Measurements from ENCODE around the gene IGSF23. TPM values are rescaled to one million over a fixed set of nuclear protein-coding genes. Genes with fewer than 3 reads are reported as not detected.

The IGSF23 gene
- polyA plus RNA-seq, 4 donors = 5.8 to 54.3 (median 17.3) TPM

DNA sequence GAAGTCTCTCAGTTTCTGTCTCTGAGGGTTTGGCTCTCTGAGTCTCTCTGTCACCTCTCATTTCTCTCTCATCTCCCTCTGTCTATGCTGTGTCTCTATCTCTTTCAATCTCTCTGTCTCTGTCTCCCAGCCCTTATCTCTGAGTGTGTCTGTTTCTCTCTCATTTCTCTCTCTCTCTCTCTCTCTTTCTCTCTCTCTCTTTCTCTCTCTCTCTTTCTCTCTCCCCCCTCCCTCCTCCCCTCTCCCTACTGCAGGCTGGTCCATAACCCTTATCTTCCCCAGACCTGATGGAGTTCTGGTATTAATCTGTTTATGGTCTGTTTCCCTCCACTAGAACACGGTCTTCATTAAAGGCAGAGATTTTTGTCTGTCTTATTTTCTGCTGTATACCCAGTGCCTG lies 29.0 kb downstream of the IGSF23 start:
- peaks cover 0 to 57% (median 4%) of the 10 kb centered on the region in 3 donors for H3K4me1 ChIP-seq (ENCODE audit: control insufficient read depth in 3 of 3, insufficient read depth in 2 of 3, low read depth in 1 of 3, low read length in 2 of 3)
- no peak for FAIRE-seq

DNA sequence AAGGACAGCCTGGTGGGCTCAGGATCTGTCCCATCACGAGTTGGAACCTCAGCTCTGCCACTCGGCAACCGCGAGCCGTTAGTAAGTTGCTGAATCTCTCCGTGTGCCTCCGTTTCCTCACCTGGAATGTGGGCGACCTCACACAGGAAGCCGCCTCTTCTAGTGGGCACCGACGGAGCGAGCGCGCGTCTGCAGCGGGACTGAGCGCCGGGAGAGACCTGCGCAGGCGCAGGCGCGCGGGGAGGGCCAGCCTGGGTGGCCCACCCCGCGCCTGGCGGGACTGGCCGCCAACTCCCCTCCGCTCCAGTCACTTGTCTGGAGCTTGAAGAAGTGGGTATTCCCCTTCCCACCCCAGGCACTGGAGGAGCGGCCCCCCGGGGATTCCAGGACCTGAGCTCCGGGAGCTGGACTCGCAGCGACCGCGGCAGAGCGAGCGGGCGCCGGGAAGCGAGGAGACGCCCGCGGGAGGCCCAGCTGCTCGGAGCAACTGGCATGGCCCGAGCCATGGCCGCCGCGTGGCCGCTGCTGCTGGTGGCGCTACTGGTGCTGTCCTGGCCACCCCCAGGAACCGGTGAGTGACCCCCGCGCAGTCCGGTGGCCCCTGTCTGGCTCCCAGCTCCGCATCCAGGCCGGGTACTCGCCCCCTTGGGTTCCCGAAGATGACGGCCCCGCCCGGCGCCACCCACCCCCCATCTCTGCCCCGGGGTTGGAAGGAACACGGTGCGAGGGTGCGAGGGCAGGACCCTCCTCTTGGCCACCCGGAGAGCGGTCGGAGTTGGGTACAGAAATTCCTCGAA lies 30.4 kb downstream of the IGSF23 start, which contains the start of gene PVR:
TSS of gene PVR (plus strand) at position 306 of the 797 bp plus-strand sequence. CDS start at position 493, 187 bp downstream.
- H3K27me3 ChIP-seq (ENCODE audit: control insufficient read depth in 3 of 3, insufficient read depth in 3 of 3, low read length in 3 of 3) = no peaks in the 10 kb centered on the region
- H3K36me3 ChIP-seq (ENCODE audit: control insufficient read depth in 3 of 3, insufficient read depth in 2 of 3, low read depth in 1 of 3, low read length in 3 of 3) = peaks cover 0 to 30% (median 0%) of the 10 kb centered on the region in 3 donors
- 1% methylated on average over 61 to 70 of the region's 70 CpGs for WGBS, 3 donors
- H3K27ac ChIP-seq (ENCODE audit: low read depth in 1 of 3, low read length in 2 of 3) = peak within 1 kb of the TSS; percentile 73 to 97 (median 88)
- H3K9me3 ChIP-seq (ENCODE audit: control insufficient read depth in 2 of 2, insufficient read depth in 1 of 2, low read depth in 1 of 2, low read length in 1 of 2) = no peaks in the 10 kb centered on the region
- H3K4me3 ChIP-seq (ENCODE audit: low read depth in 1 of 3, low read length in 3 of 3) = peak within 1 kb of the TSS; percentile 75 to 94 (median 88)
- peak; percentile 78 to 92 for DNase-seq
- peaks cover 0 to 52% (median 0%) of the 10 kb centered on the region in 3 donors for H3K4me1 ChIP-seq (ENCODE audit: control insufficient read depth in 3 of 3, insufficient read depth in 2 of 3, low read depth in 1 of 3, low read length in 2 of 3)
- no peak for FAIRE-seq

More for the DNA sequence above, 29.0 kb downstream of the IGSF23 start:
- Histone ChIP-seq H3K36me3 (ENCODE audit: control insufficient read depth in 3 of 3, insufficient read depth in 2 of 3, low read depth in 1 of 3, low read length in 3 of 3) (peaks cover 0 to 18% (median 0%) of the 10 kb centered on the region in 3 donors), H3K27ac (ENCODE audit: low read depth in 1 of 3, low read length in 2 of 3) (peak overlapping the region in 1 of 3 donors; percentile 0), H3K4me3 (ENCODE audit: low read depth in 1 of 3, low read length in 3 of 3) (no peak overlapping the region), H3K9me3 (ENCODE audit: control insufficient read depth in 2 of 2, insufficient read depth in 1 of 2, low read depth in 1 of 2, low read length in 1 of 2) (no peaks in the 10 kb centered on the region), H3K27me3 (ENCODE audit: control insufficient read depth in 3 of 3, insufficient read depth in 3 of 3, low read length in 3 of 3) (no peaks in the 10 kb centered on the region)
- 17 to 33% (median 24%) methylated on average over 1 of the region's 1 CpG for WGBS, 3 donors
- DNase-seq = no peak

DNA sequence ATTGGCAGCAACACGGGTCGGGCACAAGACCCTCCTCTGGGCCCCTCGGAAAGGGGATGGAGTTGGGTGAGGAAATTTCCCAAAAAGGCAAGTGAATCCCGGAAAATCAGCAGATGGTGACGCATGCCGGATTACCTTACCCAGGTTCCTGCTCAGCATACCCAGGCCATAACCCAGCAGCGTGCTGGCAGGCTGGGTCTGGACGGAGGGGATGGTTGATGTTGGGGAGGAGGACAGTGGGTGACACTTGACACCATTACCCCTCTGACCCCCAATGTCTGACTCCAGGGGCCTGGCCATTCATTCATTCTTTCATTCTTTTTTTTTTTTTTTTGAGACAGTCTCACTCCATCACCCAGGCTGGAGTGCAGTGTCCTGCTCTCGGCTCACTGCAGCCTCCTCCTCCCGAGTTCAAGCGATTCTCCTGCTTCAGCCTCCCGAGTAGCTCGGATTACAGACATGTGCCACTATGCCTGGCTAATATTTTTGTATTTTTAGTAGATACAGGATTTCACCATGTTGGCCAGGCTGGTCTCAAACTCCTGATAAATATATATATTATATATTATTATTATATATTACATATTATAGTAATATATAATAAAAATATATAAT lies 31.1 kb downstream of the IGSF23 start:
- FAIRE-seq = no peak
- Histone ChIP-seq H3K4me1 (ENCODE audit: control insufficient read depth in 3 of 3, insufficient read depth in 2 of 3, low read depth in 1 of 3, low read length in 2 of 3) (peaks cover 0 to 51% (median 0%) of the 10 kb centered on the region in 3 donors), H3K27ac (ENCODE audit: low read depth in 1 of 3, low read length in 2 of 3) (peak overlapping the region; percentile 73 to 97 (median 88)), H3K36me3 (ENCODE audit: control insufficient read depth in 3 of 3, insufficient read depth in 2 of 3, low read depth in 1 of 3, low read length in 3 of 3) (peaks cover under 1 to 37% (median 1%) of the 10 kb centered on the region in 3 donors), H3K4me3 (ENCODE audit: low read depth in 1 of 3, low read length in 3 of 3) (peak overlapping the region; percentile 75 to 94 (median 88)), H3K9me3 (ENCODE audit: control insufficient read depth in 2 of 2, insufficient read depth in 1 of 2, low read depth in 1 of 2, low read length in 1 of 2) (no peaks in the 10 kb centered on the region), H3K27me3 (ENCODE audit: control insufficient read depth in 3 of 3, insufficient read depth in 3 of 3, low read length in 3 of 3) (no peaks in the 10 kb centered on the region)
- DNase-seq = peak; percentile 36 to 86
- 3 to 12% (median 6%) methylated on average over 13 of the region's 13 CpGs for WGBS, 3 donors

DNA sequence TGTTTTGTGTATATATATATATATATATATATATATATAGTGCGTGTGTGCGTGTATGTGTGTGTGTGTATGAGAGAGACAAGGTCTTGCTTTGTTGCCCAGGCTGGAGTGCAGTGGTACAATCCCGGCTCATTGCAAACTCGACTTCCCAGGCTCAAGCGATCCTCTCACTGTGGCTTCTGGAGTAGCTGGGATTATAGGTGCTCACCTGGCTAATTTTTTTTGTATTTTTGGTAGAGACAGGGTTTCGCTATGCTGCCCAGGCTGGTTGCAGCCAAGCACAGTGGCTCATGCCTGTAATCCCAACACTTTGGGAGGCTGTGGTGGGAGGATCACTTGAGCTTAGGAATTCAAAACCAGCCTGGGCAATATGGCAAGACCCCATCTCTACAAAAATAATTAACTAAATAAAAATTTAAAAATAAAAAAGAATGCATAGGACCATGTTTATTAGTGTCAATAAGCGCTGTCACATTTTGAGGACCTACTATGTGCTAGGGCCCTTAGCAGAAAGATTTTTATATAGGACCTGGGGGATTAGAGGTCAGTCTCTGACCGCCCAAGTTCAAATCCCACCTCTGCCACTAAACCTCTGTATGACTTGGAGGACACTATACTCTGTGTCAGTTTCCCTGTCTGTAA lies 32.2 kb downstream of the IGSF23 start:
- Histone ChIP-seq H3K27ac (ENCODE audit: low read depth in 1 of 3, low read length in 2 of 3) (peak overlapping the region in 1 of 3 donors; percentile 68), H3K4me1 (ENCODE audit: control insufficient read depth in 3 of 3, insufficient read depth in 2 of 3, low read depth in 1 of 3, low read length in 2 of 3) (peaks cover 0 to 41% (median 0%) of the 10 kb centered on the region in 3 donors), H3K4me3 (ENCODE audit: low read depth in 1 of 3, low read length in 3 of 3) (peak overlapping the region in 2 of 3 donors; percentile 22 to 50), H3K27me3 (ENCODE audit: control insufficient read depth in 3 of 3, insufficient read depth in 3 of 3, low read length in 3 of 3) (no peaks in the 10 kb centered on the region), H3K36me3 (ENCODE audit: control insufficient read depth in 3 of 3, insufficient read depth in 2 of 3, low read depth in 1 of 3, low read length in 3 of 3) (peaks cover 2 to 47% (median 6%) of the 10 kb centered on the region in 3 donors), H3K9me3 (ENCODE audit: control insufficient read depth in 2 of 2, insufficient read depth in 1 of 2, low read depth in 1 of 2, low read length in 1 of 2) (no peaks in the 10 kb centered on the region)
- DNase-seq = peak in 1 of 2 donors; percentile 54
- no peak for FAIRE-seq
- 56 to 78% (median 71%) methylated on average over 8 of the region's 8 CpGs for WGBS, 3 donors

DNA sequence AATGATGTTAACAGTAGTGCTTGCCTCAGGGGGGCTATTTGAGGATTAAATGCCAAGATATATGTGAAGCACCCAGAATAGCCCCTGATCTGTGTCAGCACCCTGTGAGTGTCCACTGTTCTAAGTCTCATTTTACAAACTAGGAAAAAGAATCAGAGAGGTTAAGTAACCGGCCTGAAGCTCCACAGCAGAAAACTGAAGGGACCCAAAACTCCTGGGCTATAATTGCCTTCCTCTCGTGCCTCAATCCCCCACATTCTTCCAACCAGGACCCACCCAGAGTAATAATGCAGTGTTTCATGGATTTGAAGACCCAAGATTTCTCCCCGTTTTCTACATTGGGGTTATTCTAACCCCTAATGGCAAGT lies 32.7 kb downstream of the IGSF23 start:
- no peak for DNase-seq
- Histone ChIP-seq H3K36me3 (ENCODE audit: control insufficient read depth in 3 of 3, insufficient read depth in 2 of 3, low read depth in 1 of 3, low read length in 3 of 3) (peaks cover 2 to 52% (median 6%) of the 10 kb centered on the region in 3 donors), H3K27ac (ENCODE audit: low read depth in 1 of 3, low read length in 2 of 3) (peak overlapping the region in 1 of 3 donors; percentile 68), H3K4me3 (ENCODE audit: low read depth in 1 of 3, low read length in 3 of 3) (peak overlapping the region in 2 of 3 donors; percentile 22 to 50), H3K27me3 (ENCODE audit: control insufficient read depth in 3 of 3, insufficient read depth in 3 of 3, low read length in 3 of 3) (no peaks in the 10 kb centered on the region), H3K9me3 (ENCODE audit: control insufficient read depth in 2 of 2, insufficient read depth in 1 of 2, low read depth in 1 of 2, low read length in 1 of 2) (no peaks in the 10 kb centered on the region), H3K4me1 (ENCODE audit: control insufficient read depth in 3 of 3, insufficient read depth in 2 of 3, low read depth in 1 of 3, low read length in 2 of 3) (peaks cover 0 to 36% (median 0%) of the 10 kb centered on the region in 3 donors)
- no peak for FAIRE-seq
- 80 to 87% (median 85%) methylated on average over 3 of the region's 3 CpGs for WGBS, 3 donors

DNA sequence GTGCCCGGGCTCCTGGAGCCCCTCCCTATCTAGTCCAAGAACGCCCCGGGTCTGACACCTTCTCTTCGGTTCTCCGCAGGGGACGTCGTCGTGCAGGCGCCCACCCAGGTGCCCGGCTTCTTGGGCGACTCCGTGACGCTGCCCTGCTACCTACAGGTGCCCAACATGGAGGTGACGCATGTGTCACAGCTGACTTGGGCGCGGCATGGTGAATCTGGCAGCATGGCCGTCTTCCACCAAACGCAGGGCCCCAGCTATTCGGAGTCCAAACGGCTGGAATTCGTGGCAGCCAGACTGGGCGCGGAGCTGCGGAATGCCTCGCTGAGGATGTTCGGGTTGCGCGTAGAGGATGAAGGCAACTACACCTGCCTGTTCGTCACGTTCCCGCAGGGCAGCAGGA lies 33.8 kb downstream of the IGSF23 start:
- H3K4me3 ChIP-seq (ENCODE audit: low read depth in 1 of 3, low read length in 3 of 3) = peak overlapping the region in 1 of 3 donors; percentile 50
- 72 to 87% (median 81%) methylated on average over 29 to 31 of the region's 31 CpGs for WGBS, 3 donors

DNA sequence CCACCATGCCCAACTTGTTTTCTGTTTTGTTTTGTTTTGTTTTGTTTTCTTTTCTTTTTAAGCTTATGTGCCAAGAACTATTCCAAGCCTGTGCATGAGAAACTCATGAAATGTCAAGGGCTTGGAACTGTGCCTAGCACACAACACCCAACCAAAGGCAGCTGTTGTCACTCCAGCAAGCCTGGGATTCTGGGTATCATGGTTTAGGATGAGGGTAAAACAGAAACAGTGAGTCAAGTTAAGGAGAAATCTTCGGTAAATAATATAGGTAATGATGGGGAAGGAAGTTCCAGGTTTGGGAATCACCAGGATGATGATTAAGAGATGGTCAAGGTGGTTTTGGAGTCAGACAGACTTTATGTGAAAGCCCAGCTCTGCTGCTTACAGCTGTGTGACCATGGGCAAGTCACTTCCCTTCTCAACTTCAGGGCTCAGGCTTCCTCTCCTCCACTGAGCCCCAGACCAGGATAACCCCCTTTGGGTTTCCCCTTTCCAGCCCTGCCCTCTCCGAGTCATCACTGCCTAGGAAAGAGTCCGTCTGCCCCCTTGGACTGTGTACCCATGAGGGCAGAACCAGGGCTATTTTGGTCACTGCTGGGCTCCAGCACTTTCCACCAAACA lies 35.4 kb downstream of the IGSF23 start:
- Histone ChIP-seq H3K4me1 (ENCODE audit: control insufficient read depth in 3 of 3, insufficient read depth in 2 of 3, low read depth in 1 of 3, low read length in 2 of 3) (peaks cover 0 to 21% (median 0%) of the 10 kb centered on the region in 3 donors), H3K27ac (ENCODE audit: low read depth in 1 of 3, low read length in 2 of 3) (peak overlapping the region in 2 of 3 donors; percentile 8 to 33), H3K9me3 (ENCODE audit: control insufficient read depth in 2 of 2, insufficient read depth in 1 of 2, low read depth in 1 of 2, low read length in 1 of 2) (no peaks in the 10 kb centered on the region), H3K27me3 (ENCODE audit: control insufficient read depth in 3 of 3, insufficient read depth in 3 of 3, low read length in 3 of 3) (no peaks in the 10 kb centered on the region), H3K4me3 (ENCODE audit: low read depth in 1 of 3, low read length in 3 of 3) (no peak overlapping the region), H3K36me3 (ENCODE audit: control insufficient read depth in 3 of 3, insufficient read depth in 2 of 3, low read depth in 1 of 3, low read length in 3 of 3) (peaks cover 10 to 79% (median 11%) of the 10 kb centered on the region in 3 donors)
- 59 to 67% (median 60%) methylated on average over 3 of the region's 3 CpGs for WGBS, 3 donors
- FAIRE-seq = no peak
- DNase-seq = no peak

More for the DNA sequence above, 33.8 kb downstream of the IGSF23 start:
- DNase-seq (no peak), FAIRE-seq (no peak)
- H3K9me3 ChIP-seq (ENCODE audit: control insufficient read depth in 2 of 2, insufficient read depth in 1 of 2, low read depth in 1 of 2, low read length in 1 of 2) = no peaks in the 10 kb centered on the region
- H3K36me3 ChIP-seq (ENCODE audit: control insufficient read depth in 3 of 3, insufficient read depth in 2 of 3, low read depth in 1 of 3, low read length in 3 of 3) = peaks cover 6 to 63% (median 11%) of the 10 kb centered on the region in 3 donors
- H3K27me3 ChIP-seq (ENCODE audit: control insufficient read depth in 3 of 3, insufficient read depth in 3 of 3, low read length in 3 of 3) = no peaks in the 10 kb centered on the region
- peak overlapping the region in 1 of 3 donors; percentile 45 for H3K27ac ChIP-seq (ENCODE audit: low read depth in 1 of 3, low read length in 2 of 3)
- H3K4me1 ChIP-seq (ENCODE audit: control insufficient read depth in 3 of 3, insufficient read depth in 2 of 3, low read depth in 1 of 3, low read length in 2 of 3) = peaks cover 0 to 29% (median 0%) of the 10 kb centered on the region in 3 donors

Data from small intestine (tissue), 7 donors.